ENCODE results near the gene AMIGO2.

DNA sequence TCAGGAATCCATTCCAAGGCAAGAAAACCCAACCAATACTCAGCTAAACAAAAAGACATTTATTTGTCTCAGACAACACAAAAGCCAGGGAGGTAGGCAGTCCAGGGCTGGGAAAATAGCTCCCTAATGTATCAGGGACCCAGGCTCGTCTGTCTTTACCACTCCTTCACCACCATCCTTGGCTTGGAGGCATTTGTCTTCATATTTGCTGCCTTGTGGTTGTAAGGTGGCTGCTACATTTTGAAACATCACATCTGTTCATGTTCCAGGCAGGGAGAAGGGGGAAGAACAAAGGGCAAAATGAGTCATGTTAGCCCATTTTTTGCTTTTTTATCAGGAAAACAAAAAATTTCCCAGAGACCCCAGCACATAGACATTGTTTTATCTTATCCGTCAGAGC is 45.1 kb downstream of the AMIGO2 start:
- no peak for TF ChIP-seq CTCF (IDR thresholded peaks at IDR 0.05)
- no peak for TF ChIP-seq POLR2A (IDR thresholded peaks at IDR 0.05)
